Cardiac septum (tissue), 1 donor: ENCODE measurements around the gene S100A4. TPM values are rescaled to one million over a fixed set of nuclear protein-coding genes. Genes with fewer than 3 reads are reported as not detected.

Source experiments
- total RNA-seq: library from RNA; stranded (reverse); fragmentation: NEBNext Ultra II Directional; extraction: Animal tissue kit (Norgen Biotek cat#: 25700); gene quantifications from one replicate; pipeline ENCODE4 v1.2.1, GENCODE V29; 2021
- donor health status: DM: no; HTN: no; CAD: no.

S100A4 gene
- total RNA-seq, 1 donor from 2014 or later = 107 TPM

Other genes with a start within 250 kb of the S100A4 start
- not detected for gene PGLYRP3, start 232.9 kb downstream of the S100A4 start, total RNA-seq
- not detected for gene PGLYRP4, start 197.0 kb downstream of the S100A4 start, total RNA-seq
- 91.9 TPM for gene S100A9, start 188.0 kb downstream of the S100A4 start, total RNA-seq
- 4.1 TPM for gene S100A12, start 170.2 kb downstream of the S100A4 start, total RNA-seq
- gene S100A8, start 154.7 kb downstream of the S100A4 start, total RNA-seq = 71.3 TPM
- not detected for gene S100A7A, start 129.3 kb downstream of the S100A4 start, total RNA-seq
- gene S100A7, start 85.2 kb downstream of the S100A4 start, total RNA-seq = not detected
- 418 TPM for gene S100A6, start 9.8 kb downstream of the S100A4 start, total RNA-seq
- gene S100A5, start 4.9 kb downstream of the S100A4 start, total RNA-seq = not detected
- gene S100A3, start 3.5 kb upstream of the S100A4 start, total RNA-seq = 1.3 TPM
- gene S100A2, start 20.0 kb upstream of the S100A4 start, total RNA-seq = 5.0 TPM
- gene S100A16, start 67.3 kb upstream of the S100A4 start, total RNA-seq = 39.8 TPM
- 3.4 TPM for gene S100A14, start 70.5 kb upstream of the S100A4 start, total RNA-seq
- gene S100A13, start 81.7 kb upstream of the S100A4 start, total RNA-seq = 200 TPM
- gene S100A1, start 82.6 kb upstream of the S100A4 start, total RNA-seq = 1,915 TPM
- gene CHTOP, start 88.3 kb upstream of the S100A4 start, total RNA-seq = 90.4 TPM
- gene SNAPIN, start 112.9 kb upstream of the S100A4 start, total RNA-seq = 62.1 TPM
- gene ILF2, start 125.2 kb upstream of the S100A4 start, total RNA-seq = 76.5 TPM
- gene NPR1, start 132.9 kb upstream of the S100A4 start, total RNA-seq = 14.9 TPM
- gene INTS3, start 182.2 kb upstream of the S100A4 start, total RNA-seq = 35.2 TPM
- 9.8 TPM for gene SLC27A3, start 229.6 kb upstream of the S100A4 start, total RNA-seq